Activated T-cell treated with anti-CD3 and anti-CD28 coated beads for 24 hours (primary cell): ENCODE data around the gene TOLLIP.

Experiments
- DNase-seq: peaks from one replicate; pipeline ENCODE4 v3.0.0-alpha.2; 2020; ENCODE audit warnings: low read depth

The TOLLIP gene

DNA sequence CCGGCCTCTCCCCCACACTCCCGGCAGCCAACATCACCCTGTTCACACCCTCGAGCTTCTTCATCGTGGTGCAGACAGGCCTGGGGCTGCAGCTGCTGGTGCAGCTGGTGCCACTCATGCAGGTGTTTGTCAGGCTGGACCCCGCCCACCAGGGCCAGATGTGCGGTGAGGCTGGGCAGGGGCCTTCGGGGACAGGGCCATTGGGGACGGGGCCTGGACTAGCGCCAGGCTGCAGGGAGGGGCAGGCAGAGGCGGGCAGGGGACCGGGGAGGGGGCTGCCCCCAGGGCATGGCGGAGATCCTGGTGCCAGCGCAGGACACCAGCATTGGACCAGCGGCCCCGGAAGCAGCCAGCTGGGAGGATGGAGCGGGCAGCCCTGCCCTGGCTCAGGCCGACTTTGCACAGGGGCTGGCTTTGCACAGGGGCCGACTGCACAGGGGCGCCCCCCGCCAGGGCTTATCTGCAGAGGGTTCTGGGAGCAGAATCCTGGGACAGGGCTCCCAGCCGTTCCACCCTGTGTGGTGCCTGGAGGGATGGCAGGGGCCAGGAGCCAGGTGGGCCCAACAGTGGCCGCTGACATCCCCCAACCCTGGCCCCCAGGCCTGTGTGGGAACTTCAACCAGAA lies 77.9 kb downstream of the TOLLIP start:
- no peak for DNase-seq

GRCh38 chr11:1230456-1231395 lies 78.7 kb downstream of the TOLLIP start:
- DNase-seq: no peak

GRCh38 chr11:1230121-1230455 lies 79.3 kb downstream of the TOLLIP start:
- DNase-seq: no peak

DNA sequence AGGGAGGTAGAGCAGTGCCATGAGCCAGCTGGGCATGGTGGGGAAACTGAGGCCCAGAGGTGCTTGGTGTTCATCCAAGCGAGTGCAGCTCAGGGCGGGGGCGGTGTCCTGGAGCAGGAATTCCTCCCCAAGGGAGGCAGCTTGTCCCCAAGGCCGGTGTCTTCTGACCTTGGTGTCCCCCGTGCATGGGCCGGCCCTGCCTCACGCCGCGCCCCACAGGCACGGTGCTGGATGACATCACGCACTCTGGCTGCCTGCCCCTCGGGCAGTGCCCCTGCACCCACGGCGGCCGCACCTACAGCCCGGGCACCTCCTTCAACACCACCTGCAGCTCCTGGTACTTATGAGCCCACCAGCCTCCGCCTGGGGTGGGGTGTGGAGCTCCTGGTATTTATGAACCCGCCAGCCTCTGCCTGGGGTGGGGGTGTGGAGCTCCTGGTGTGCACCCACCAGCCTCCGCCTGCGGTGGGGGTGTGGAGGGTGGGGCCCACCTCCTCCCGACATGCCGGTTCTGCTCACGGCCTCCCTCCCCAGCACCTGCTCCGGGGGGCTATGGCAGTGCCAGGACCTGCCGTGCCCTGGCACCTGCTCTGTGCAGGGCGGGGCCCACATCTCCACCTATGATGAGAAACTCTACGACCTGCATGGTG lies 79.8 kb downstream of the TOLLIP start:
- no peak for DNase-seq

- no peak for DNase-seq
These were observed 80.4 kb downstream of the TOLLIP start for GRCh38 chr11:1228921-1229451.

DNA sequence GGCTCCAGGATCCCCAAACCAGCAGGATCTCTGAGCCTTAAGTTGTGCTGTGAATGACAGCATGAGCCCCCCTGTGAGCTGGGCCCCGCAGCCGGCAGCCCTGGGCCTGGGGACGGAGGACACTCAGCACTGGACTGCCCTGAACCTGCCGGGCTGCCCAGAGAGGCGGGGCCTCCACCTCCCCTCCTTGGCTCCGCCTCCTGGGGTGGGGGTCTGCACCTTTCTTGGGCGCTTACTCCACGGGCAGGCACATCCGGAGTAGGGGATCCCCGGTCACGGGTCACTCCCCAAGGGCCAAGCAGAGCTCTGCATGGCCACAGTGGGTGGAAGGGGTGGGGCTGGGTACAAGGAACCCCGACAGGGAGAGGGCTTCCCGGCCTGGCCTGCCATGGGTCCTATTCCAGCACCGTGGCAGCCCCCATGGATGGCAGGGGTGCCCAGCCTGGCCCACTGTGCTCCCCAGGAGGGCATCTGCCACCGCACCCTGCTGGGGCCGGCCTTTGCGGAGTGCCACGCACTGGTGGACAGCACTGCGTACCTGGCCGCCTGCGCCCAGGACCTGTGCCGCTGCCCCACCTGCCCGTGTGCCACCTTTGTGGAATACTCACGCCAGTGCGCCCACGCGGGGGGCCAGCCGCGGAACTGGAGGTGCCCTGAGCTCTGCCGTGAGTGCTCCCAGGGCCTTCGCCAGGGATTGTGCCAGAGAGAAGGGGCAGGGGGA lies 81.2 kb downstream of the TOLLIP start:
- DNase-seq: no peak

GRCh38 chr11:1227551-1228100 lies 81.8 kb downstream of the TOLLIP start:
- DNase-seq: no peak

GRCh38 chr11:1226986-1227550 lies 82.4 kb downstream of the TOLLIP start:
- DNase-seq: no peak

GRCh38 chr11:1226226-1226985 lies 83.0 kb downstream of the TOLLIP start:
- no peak for DNase-seq

DNA sequence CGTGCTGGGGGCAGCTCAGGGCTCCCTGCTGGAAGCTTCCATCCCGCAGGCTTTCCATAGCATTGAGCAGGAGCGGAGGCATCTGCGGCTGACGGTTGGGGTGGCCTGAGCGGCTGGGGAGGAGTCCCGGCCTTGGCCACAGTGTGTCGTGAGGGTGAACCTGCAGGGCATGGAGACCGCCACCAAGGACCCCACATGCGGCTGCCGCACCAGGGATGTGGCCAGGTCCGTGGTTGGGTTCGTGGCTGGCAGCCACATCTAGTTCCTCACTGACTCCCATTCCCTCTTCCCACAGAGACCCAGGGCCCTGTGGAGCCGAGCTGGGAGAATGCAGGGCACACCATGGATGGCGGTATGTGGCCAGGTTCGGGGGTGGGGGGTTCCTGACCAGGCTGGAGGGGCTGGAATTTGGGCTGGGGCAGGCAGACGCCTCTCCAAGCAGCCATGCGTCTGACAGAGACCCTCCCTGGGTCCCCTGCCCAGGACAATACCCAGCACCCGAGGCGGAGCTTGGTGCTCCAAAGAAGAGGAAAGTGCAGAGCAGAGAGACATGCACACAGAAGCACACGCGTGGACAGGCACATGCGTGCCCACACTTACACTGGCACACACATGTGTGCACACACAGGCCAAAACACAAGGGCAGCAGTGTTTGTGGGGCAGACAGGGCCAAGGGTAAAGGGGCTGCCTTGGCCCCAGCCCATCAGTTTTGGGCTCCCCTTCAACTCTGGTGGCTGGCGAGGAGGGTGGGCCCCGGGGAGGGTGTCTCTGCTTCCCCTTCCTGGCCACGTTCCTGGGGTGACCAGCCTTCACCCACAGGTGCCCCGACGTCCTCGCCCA lies 83.8 kb downstream of the TOLLIP start:
- no peak for DNase-seq

DNA sequence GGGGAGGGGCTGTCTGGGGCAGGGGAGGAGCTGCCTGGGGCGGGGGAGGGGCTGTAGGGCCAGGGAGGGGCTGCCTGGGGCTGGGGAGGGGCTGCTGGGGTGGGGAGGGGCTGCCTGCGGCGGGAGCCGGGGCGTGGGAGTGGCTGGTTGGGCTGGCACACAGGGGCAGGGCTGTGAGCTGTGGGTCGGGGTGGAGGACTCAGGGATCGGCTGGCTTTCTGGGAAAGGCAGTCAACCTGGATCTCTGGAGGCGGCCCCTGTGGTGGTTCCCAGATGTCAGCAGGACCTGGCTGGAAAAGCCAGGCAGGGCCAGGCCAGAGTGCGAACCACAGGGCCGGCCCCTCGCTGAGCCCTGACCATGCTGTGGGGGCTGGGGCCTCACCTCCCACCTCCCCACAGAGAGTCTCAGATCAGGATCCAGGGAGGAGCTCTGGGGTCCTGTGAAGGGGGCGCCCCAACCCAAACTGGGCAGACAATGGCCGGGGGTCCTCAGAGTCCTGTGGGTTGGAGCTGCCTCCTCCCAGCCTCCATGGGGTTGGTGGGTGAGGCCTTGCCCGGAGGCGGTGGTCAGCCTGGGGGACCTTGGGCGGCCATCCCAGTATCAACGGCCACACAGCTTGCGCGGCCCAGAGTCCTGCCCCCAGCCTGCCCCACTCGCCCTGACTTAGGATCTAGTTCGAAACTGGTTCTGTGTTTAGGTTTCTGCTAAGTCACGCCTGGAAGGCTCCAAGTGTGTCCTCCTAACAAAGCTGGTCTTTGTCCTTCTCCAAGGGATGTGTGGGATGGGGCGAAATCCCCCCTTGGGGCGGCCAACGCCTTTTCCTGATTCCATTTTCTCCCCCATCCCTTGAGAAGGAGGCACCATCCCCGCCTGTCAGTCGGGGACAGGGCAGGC lies 84.7 kb downstream of the TOLLIP start:
- no peak for DNase-seq
